OCI-LY7 (cell line): ENCODE measurements around the gene KCNQ1.

Experiments
- EZH2phosphoT487 ChIP-seq: fragments of 200-600 bp; sonication (generic); IDR thresholded peaks from 2 replicates; pipeline ENCODE4 v1.6.1; 2018; ENCODE audit warnings: low read depth, borderline replicate concordance, mild to moderate bottlenecking, mixed run types, antibody characterized with exemption, low read length, moderate library complexity, mixed read lengths
- TF ChIP-seq, protein P1 (sequence below): fragments of 200-600 bp; sonication (generic); conservative IDR thresholded peaks from 2 replicates; pipeline ENCODE4 v1.5.1; 2014; ENCODE audit warnings: mild to moderate bottlenecking, antibody characterized with exemption, low read length, moderate library complexity, mixed read lengths

GRCh38 chr11:2653930-2654739 lies 209.3 kb downstream of the KCNQ1 start:
- TF ChIP-seq, protein P1, sequence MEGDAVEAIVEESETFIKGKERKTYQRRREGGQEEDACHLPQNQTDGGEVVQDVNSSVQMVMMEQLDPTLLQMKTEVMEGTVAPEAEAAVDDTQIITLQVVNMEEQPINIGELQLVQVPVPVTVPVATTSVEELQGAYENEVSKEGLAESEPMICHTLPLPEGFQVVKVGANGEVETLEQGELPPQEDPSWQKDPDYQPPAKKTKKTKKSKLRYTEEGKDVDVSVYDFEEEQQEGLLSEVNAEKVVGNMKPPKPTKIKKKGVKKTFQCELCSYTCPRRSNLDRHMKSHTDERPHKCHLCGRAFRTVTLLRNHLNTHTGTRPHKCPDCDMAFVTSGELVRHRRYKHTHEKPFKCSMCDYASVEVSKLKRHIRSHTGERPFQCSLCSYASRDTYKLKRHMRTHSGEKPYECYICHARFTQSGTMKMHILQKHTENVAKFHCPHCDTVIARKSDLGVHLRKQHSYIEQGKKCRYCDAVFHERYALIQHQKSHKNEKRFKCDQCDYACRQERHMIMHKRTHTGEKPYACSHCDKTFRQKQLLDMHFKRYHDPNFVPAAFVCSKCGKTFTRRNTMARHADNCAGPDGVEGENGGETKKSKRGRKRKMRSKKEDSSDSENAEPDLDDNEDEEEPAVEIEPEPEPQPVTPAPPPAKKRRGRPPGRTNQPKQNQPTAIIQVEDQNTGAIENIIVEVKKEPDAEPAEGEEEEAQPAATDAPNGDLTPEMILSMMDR = no peak
- no peak for TF ChIP-seq EZH2phosphoT487
